SU-DHL-6 (cell line): ENCODE measurements around the gene RGMA.

Source experiments
- CTCF ChIP-seq: fragments of 200-600 bp; sonication (generic); IDR thresholded peaks from one replicate; pipeline ENCODE4 v1.5.1; 2017; ENCODE audit warnings: antibody characterized with exemption, mild to moderate bottlenecking, low read length, moderate library complexity; ENCODE audit not compliant: insufficient read depth, poor library complexity, severe bottlenecking
- EZH2phosphoT487 ChIP-seq: fragments of 200-600 bp; sonication (generic), shearing (Covaris generic); conservative IDR thresholded peaks from 2 replicates; pipeline ENCODE4 v1.6.1; 2018; ENCODE audit warnings: mild to moderate bottlenecking, antibody characterized with exemption, low read length, moderate library complexity, mixed read lengths

- TF ChIP-seq CTCF (no peak), EZH2phosphoT487 (no peak)
Observed at GRCh38 chr15:92990031-92990430, 99.0 kb downstream of the RGMA start.
